Endothelial cell of umbilical vein (primary cell): ENCODE measurements around the gene SOHLH1. TPM values are rescaled to one million over a fixed set of nuclear protein-coding genes. Genes with fewer than 3 reads are reported as not detected.

Source experiments
- BruUV-seq: library from RNA; stranded (reverse); fragments of 400-500 nt; replicated peaks from 2 replicates; lab custom pipeline; 2021; lab: Mats Ljungman, UMichigan
- CTCF ChIA-PET: fragments of 300-600, 350-600 bp; sonication (Branson Sonifier 250); formaldehyde crosslinking; loops from one replicate; lab custom pipeline; 2021; ENCODE audit warnings: antibody characterized with exemption, inconsistent platforms; lab: Charles Lee
- POLR2A ChIA-PET: fragments of 300-600, 350-600 bp; sonication (Branson Sonifier 250); formaldehyde crosslinking; loops from one replicate; lab custom pipeline; 2021; ENCODE audit warnings: antibody characterized with exemption, inconsistent platforms; lab: Charles Lee
- DNase-seq: peaks from one replicate; pipeline ENCODE4 v3.0.0-alpha.2; 2011; ENCODE audit warnings: low read depth, low spot score
- FAIRE-seq: peaks from 2 replicates; lab custom pipeline; 2011; peaks lifted over from hg19 to GRCh38; lab: Jason Lieb, UNC
- H2AFZ ChIP-seq: 2 replicates; pipeline ENCODE4 v1.6.0; 2012; ENCODE audit warnings: low read depth, low read length, control low read depth, inconsistent platforms
- H3K27ac ChIP-seq: 2 replicates; pipeline ENCODE4 v1.5.1; 2011; ENCODE audit warnings: low read depth, mild to moderate bottlenecking, control low read depth, low read length, moderate library complexity; ENCODE audit not compliant: insufficient read depth
- H3K27me3 ChIP-seq, 2 experiments: 2 replicates each; pipeline versions ENCODE4 v1.6.0 to v1.6.1; 2011; ENCODE audit warnings: low read length in 2 of 2, mixed read lengths in 1 of 2; ENCODE audit not compliant: control insufficient read depth in 2 of 2, insufficient read depth in 2 of 2
- H3K36me3 ChIP-seq, 2 experiments: 2 replicates in 1 of 2; 3 replicates in 1 of 2; pipeline ENCODE4 v1.5.1; 2011; ENCODE audit warnings: low read length in 2 of 2, mild to moderate bottlenecking in 1 of 2, moderate library complexity in 1 of 2; ENCODE audit not compliant: control insufficient read depth in 2 of 2, insufficient read depth in 2 of 2; ENCODE audit errors: extremely low read depth in 1 of 2
- H3K4me1 ChIP-seq: 3 replicates; pipeline ENCODE4 v1.5.1; 2011; ENCODE audit warnings: mild to moderate bottlenecking, low read length; ENCODE audit not compliant: control insufficient read depth, insufficient read depth; ENCODE audit errors: extremely low read depth
- H3K4me2 ChIP-seq: 2 replicates; pipeline ENCODE4 v1.6.1; 2011; ENCODE audit warnings: low read length, control low read depth, mixed read lengths; ENCODE audit not compliant: insufficient read depth
- H3K4me3 ChIP-seq, 3 experiments: fragments of 200-600 bp in 1 of 3; sonication (generic), shearing (Covaris generic) in 1 of 3; replicated peaks in 1 of 3; 2 replicates each; pipeline ENCODE4 v1.5.1; 2011 to 2016; ENCODE audit warnings: control low read depth in 3 of 3, low read length in 3 of 3, mild to moderate bottlenecking in 2 of 3, inconsistent platforms in 1 of 3, low read depth in 1 of 3, moderate library complexity in 1 of 3; ENCODE audit not compliant: insufficient read depth in 1 of 3
- H3K79me2 ChIP-seq: 2 replicates; pipeline ENCODE4 v1.6.0; 2012; ENCODE audit warnings: low read length, inconsistent platforms; ENCODE audit not compliant: control insufficient read depth, insufficient read depth
- H3K9ac ChIP-seq: replicated peaks from 2 replicates; pipeline ENCODE3; 2011; ENCODE audit warnings: low read length, control low read depth; ENCODE audit not compliant: insufficient read depth; ENCODE audit errors: extremely low read depth
- H3K9me1 ChIP-seq: replicated peaks from 3 replicates; pipeline ENCODE4 v1.6.0; 2011; ENCODE audit warnings: mild to moderate bottlenecking, low read length; ENCODE audit not compliant: control insufficient read depth, insufficient read depth; ENCODE audit errors: extremely low read depth
- H3K9me3 ChIP-seq: replicated peaks from 2 replicates; pipeline ENCODE4 v1.5.1; 2012; ENCODE audit warnings: low read length, inconsistent platforms; ENCODE audit not compliant: control insufficient read depth, insufficient read depth
- H4K20me1 ChIP-seq: replicated peaks from 2 replicates; pipeline ENCODE3; 2011; ENCODE audit warnings: mild to moderate bottlenecking, low read length; ENCODE audit not compliant: control insufficient read depth, insufficient read depth; ENCODE audit errors: extremely low read depth
- CTCF ChIP-seq, 2 donors: IDR thresholded peaks; 1 replicate in 1 of 2; 2 replicates in 1 of 2; pipeline ENCODE4 v1.5.1; 2011; ENCODE audit warnings: low read length in 2 of 2, mild to moderate bottlenecking in 2 of 2, moderate library complexity in 2 of 2, control low read depth in 1 of 2, inconsistent platforms in 1 of 2, low read depth in 1 of 2; ENCODE audit not compliant: insufficient read depth in 1 of 2; ENCODE audit errors: extremely low read depth in 1 of 2
- EZH2 ChIP-seq: IDR thresholded peaks from 2 replicates; pipeline ENCODE4 v1.6.1; 2012; ENCODE audit warnings: borderline replicate concordance, low read depth, mild to moderate bottlenecking, moderate library complexity, low read length, inconsistent platforms; ENCODE audit not compliant: severe bottlenecking
- FOS ChIP-seq: IDR thresholded peaks from 2 replicates; pipeline ENCODE4 v1.6.1; 2011; ENCODE audit warnings: mild to moderate bottlenecking, low read length, moderate library complexity, borderline replicate concordance; ENCODE audit not compliant: insufficient read depth
- GATA2 ChIP-seq: IDR thresholded peaks from 2 replicates; pipeline ENCODE4 v1.7.0; 2011; ENCODE audit warnings: low read depth, mild to moderate bottlenecking, moderate library complexity, mixed read lengths, low read length; ENCODE audit not compliant: insufficient read length, insufficient read depth
- JUN ChIP-seq: IDR thresholded peaks from 2 replicates; pipeline ENCODE4 v1.6.1; 2011; ENCODE audit warnings: borderline replicate concordance, low read depth; ENCODE audit not compliant: insufficient read length, insufficient read depth
- MAX ChIP-seq: IDR thresholded peaks from 2 replicates; pipeline ENCODE4 v1.6.1; 2011; ENCODE audit not compliant: insufficient read depth, insufficient read length
- MYC ChIP-seq: IDR thresholded peaks from one replicate; pipeline ENCODE4 v1.6.1; 2011; ENCODE audit warnings: mild to moderate bottlenecking, low read depth, low read length
- POLR2A ChIP-seq: IDR thresholded peaks from 2 replicates; pipeline ENCODE4 v1.6.1; 2012; ENCODE audit warnings: low read depth, mild to moderate bottlenecking, control low read depth, low read length
- POLR2AphosphoS5 ChIP-seq: IDR thresholded peaks from 2 replicates; pipeline ENCODE4 v1.6.1; 2012; ENCODE audit warnings: low read depth, mild to moderate bottlenecking, control low read depth, low read length, moderate library complexity; ENCODE audit not compliant: insufficient read depth
- dilution Hi-C: fragments of 300-500 bp; cut with MboI; formaldehyde crosslinking; loops from one replicate; pipeline ENCODE4 v1.15.0; 2019; ENCODE audit warnings: low sequenced_read_pairs; ENCODE audit not compliant: extremely low pct_ligation_motif_present
- intact Hi-C: fragments of 100-400 bp; cut with micrococcal nuclease; formaldehyde crosslinking; loops from one replicate; pipeline ENCODE4 v1.10.0; 2022
- polyA plus RNA-seq, 4 experiments: library from polyadenylated mRNA; depleted of rRNA in 3 of 4; stranded (reverse) in 3 of 4; unstranded in 1 of 4; fragments of >200 nt; gene quantifications; 2 replicates each; pipeline versions ENCODE4 v1.2.1 to v1.2.3, GENCODE V29; 2011 to 2012; ENCODE audit warnings: missing spikeins in 1 of 4
- total RNA-seq: library from RNA; stranded (reverse); gene quantifications from 2 replicates; pipeline ENCODE4 v1.2.3, GENCODE V29; 2021

The SOHLH1 gene
- total and polyA plus RNA-seq, 2 donors (not counting 3 experiments of a cell fraction or from before 2014, with no cell fraction given) = not detected

- Histone ChIP-seq H2AFZ (no peak overlapping the region), H3K9me3 (no peaks in the 10 kb centered on the region), H3K4me3 (no peak overlapping the region), H4K20me1 (no peaks in the 10 kb centered on the region), H3K27ac (no peak overlapping the region), H3K4me1 (no peaks in the 10 kb centered on the region), H3K9ac (no peak overlapping the region), H3K79me2 (no peaks in the 10 kb centered on the region), H3K4me2 (no peak overlapping the region), H3K9me1 (no peaks in the 10 kb centered on the region), H3K36me3 (no peaks in the 10 kb centered on the region), H3K27me3 (no peaks in the 10 kb centered on the region)
- BruUV-seq = no TSS peak
- POLR2A ChIA-PET = no interaction called here
- DNase-seq = no peak
- CTCF ChIA-PET = no interaction called here
- no peak for FAIRE-seq
- intact Hi-C loops (no loop called here), dilution Hi-C loops (no loop called here)
- TF ChIP-seq CTCF (IDR thresholded peaks at IDR 0.05; ENCODE audit: extremely low read depth in 1 of 2, insufficient read depth in 1 of 2, low read depth in 1 of 2, low read length in 2 of 2) (no peak), POLR2A (no peak), JUN (no peak), POLR2AphosphoS5 (no peak)
Observed at GRCh38 chr9:135648494-135649410, 50.5 kb downstream of the SOHLH1 start.

DNA sequence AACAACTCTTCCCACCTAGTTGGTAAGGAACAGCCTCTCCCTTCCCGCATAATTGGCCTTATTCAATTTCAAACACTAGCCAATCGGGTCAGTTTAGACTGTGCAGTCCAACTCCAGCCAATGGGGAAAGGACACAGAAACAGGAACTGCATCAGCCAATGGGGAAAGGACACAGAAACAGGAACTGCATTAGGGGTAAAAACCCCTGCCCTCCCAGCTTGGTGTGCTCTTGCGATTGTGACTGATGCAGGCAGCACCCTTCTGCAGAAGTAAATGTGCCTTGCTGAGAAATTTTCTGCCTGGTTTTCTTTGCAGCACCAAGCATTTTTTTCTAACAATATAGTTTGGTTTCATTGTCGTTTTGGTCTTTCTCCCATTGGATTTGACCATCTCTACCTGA, 51.4 kb downstream of the SOHLH1 start:
- TF ChIP-seq POLR2AphosphoS5 (no peak), JUN (no peak), FOS (no peak), POLR2A (no peak), EZH2 (no peak), MYC (no peak), CTCF (IDR thresholded peaks at IDR 0.05; ENCODE audit: extremely low read depth in 1 of 2, insufficient read depth in 1 of 2, low read depth in 1 of 2, low read length in 2 of 2) (no peak), MAX (no peak), GATA2 (no peak)
- dilution Hi-C loops (no loop called here), intact Hi-C loops (no loop called here)
- BruUV-seq = no TSS peak
- DNase-seq = no peak
- no peaks in the 10 kb centered on the region for H4K20me1 ChIP-seq
- no peaks in the 10 kb centered on the region for H3K27me3 ChIP-seq
- CTCF ChIA-PET = no interaction called here
- H3K36me3 ChIP-seq = no peaks in the 10 kb centered on the region
- FAIRE-seq = no peak
- H3K27ac ChIP-seq = no peak overlapping the region
- H3K9me1 ChIP-seq = no peaks in the 10 kb centered on the region
- H3K79me2 ChIP-seq = no peaks in the 10 kb centered on the region
- no peak overlapping the region for H3K9ac ChIP-seq
- POLR2A ChIA-PET = no interaction called here
- no peak overlapping the region for H3K4me2 ChIP-seq
- no peaks in the 10 kb centered on the region for H3K9me3 ChIP-seq
- no peak overlapping the region for H2AFZ ChIP-seq
- H3K4me1 ChIP-seq = no peaks in the 10 kb centered on the region
- no peak overlapping the region for H3K4me3 ChIP-seq
